Fibroblast of villous mesenchyme (primary cell): ENCODE results near the gene KIAA1755. TPM values are rescaled to one million over a fixed set of nuclear protein-coding genes. Genes with fewer than 3 reads are reported as not detected.
A peak's percentile ranks its signal among the peaks of the same experiment; 100 is the strongest.
"Not testable (repeated sequence)": the region's sequence is repeated elsewhere in the genome, so short reads cannot be mapped to it uniquely, and the experiment has no call there.

Experiments
- DNase-seq: peaks from one replicate; pipeline ENCODE4 v3.0.0-alpha.2; 2010; ENCODE audit warnings: low read depth
- H3K4me3 ChIP-seq: 2 replicates; pipeline ENCODE4 v1.5.1; 2011; ENCODE audit warnings: low read depth, mild to moderate bottlenecking, low read length
- CTCF ChIP-seq: IDR thresholded peaks from 2 replicates; pipeline ENCODE4 v1.5.1; 2012; ENCODE audit warnings: low read depth, mild to moderate bottlenecking, low read length; ENCODE audit not compliant: insufficient read depth
- total RNA-seq: library from RNA; depleted of rRNA; stranded (reverse); fragments of >200 nt; gene quantifications from 2 replicates; pipeline ENCODE4 v1.2.3, GENCODE V29; 2012

Gene KIAA1755
- total RNA-seq, 1 donor: 1.3 TPM

GRCh38 chr20:38291966-38292365 lies 31.4 kb upstream of the KIAA1755 start:
- no peak for TF ChIP-seq CTCF
- no peak overlapping the region for H3K4me3 ChIP-seq
- no peak for DNase-seq

- H3K4me3 ChIP-seq: peak overlapping the region; percentile 25
- peak; percentile 68 for TF ChIP-seq CTCF
- peak; percentile 96 for DNase-seq
Measured at GRCh38 chr20:38290829-38291814, 30.6 kb upstream of the KIAA1755 start.

GRCh38 chr20:38286586-38287531 lies 26.3 kb upstream of the KIAA1755 start:
- no peak for DNase-seq
- TF ChIP-seq CTCF: no peak

GRCh38 chr20:38284893-38285444 lies 24.4 kb upstream of the KIAA1755 start:
- H3K4me3 ChIP-seq: no peak overlapping the region
- DNase-seq: no peak

More at GRCh38 chr20:38286586-38287531, 26.3 kb upstream of the KIAA1755 start:
- no peak overlapping the region for H3K4me3 ChIP-seq

GRCh38 chr20:38284066-38284650 lies 23.6 kb upstream of the KIAA1755 start:
- not testable (repeated sequence) for DNase-seq, H3K4me3 ChIP-seq

More at GRCh38 chr20:38284893-38285444, 24.4 kb upstream of the KIAA1755 start:
- TF ChIP-seq CTCF: no peak

- no peak for TF ChIP-seq CTCF
- H3K4me3 ChIP-seq: no peak overlapping the region
- DNase-seq: no peak
Measured at GRCh38 chr20:38283236-38283635, 22.7 kb upstream of the KIAA1755 start.

- H3K4me3 ChIP-seq, DNase-seq: not testable (repeated sequence)
Measured at GRCh38 chr20:38281176-38281915, 20.8 kb upstream of the KIAA1755 start.
